ENCODE results near the gene PARL. TPM values are rescaled to one million over a fixed set of nuclear protein-coding genes. Genes with fewer than 3 reads are reported as not detected.

PARL gene
- total RNA-seq, 120 experiments from 2014 or later, result 21.2 to 63.1 (median 43.9) TPM

Small RNAs within 50 kb of the gene (microRNA-seq; reads per million reads assigned to microRNA genes)
- gene MIR4448, result 0 reads per million in 43 experiments

Other genes with a start within 250 kb of the PARL start
- 100 to 1,000 TPM; 171 to 344 (median 241) TPM for gene KLHL24, start 249.3 kb downstream of the PARL start, total RNA-seq
- gene YEATS2, start 187.1 kb downstream of the PARL start, total RNA-seq, result 10 to 100 TPM; 39.9 to 82.1 (median 59.9) TPM
- gene MAP6D1, start 59.3 kb downstream of the PARL start, total RNA-seq, result 100 to 1,000 TPM in 6 of 120 experiments, 10 to 100 TPM in 114; 22.2 to 201 (median 55.1) TPM
- 100 to 1,000 TPM in 98 of 120 experiments, 10 to 100 TPM in 22; 66.9 to 160 (median 119) TPM for gene ABCC5, start 133.0 kb upstream of the PARL start, total RNA-seq
- not detected for gene HTR3D, start 146.9 kb upstream of the PARL start, total RNA-seq
- not detected for gene HTR3C, start 168.2 kb upstream of the PARL start, total RNA-seq
- gene HTR3E, start 212.2 kb upstream of the PARL start, total RNA-seq, result not detected